IPS-NIHi7 (cell line): ENCODE measurements around the gene ABCB6.

ENCODE experiments used
- DNase-seq: peaks from one replicate; pipeline ENCODE4 v3.0.0; 2012; ENCODE audit warnings: mixed read lengths; ENCODE audit errors: extremely low spot score

The ABCB6 gene

DNA sequence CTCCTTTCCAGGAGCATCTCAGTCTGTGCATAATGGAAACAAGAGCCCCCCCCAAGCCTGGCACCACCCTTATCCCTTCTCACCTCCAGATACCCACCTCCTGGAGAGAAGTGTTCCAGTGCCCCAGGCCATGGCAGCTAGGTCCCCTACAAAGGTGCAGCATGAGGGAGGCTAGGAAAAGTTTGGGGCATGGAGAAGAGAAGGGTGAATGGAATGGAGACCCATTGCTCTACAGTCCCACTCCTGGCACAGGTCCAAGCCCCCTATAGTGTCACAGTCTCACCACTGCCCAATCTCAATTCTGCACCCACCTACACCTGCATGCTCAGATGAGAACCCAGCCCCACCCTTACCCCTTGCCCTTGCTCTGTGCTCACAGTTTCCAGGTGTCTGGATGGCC lies 49.8 kb downstream of the ABCB6 start:
- no peak for DNase-seq

DNA sequence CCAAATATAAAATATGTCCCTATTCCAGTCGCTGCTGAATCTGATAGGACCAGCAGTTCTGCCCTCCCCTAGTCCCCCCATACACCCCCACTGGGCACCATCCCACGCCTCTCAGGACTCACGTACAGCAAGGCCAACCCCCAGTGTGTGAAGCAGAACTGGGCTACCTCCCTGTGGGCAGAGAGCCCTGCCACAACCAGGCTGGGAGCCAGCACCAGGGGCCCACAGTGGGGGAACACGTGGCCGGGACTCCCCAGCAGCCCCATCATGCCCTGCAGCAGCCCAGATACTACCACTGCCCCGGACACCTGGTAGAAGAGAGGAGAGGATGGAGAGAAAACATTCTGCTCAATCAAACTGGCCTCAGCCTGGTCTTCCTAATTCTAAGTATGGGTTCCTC lies 50.2 kb downstream of the ABCB6 start:
- DNase-seq = no peak

GRCh38 chr2:219167997-219168396 lies 50.8 kb downstream of the ABCB6 start:
- DNase-seq = no peak

GRCh38 chr2:219165058-219165911 lies 53.5 kb downstream of the ABCB6 start:
- DNase-seq = no peak

DNA sequence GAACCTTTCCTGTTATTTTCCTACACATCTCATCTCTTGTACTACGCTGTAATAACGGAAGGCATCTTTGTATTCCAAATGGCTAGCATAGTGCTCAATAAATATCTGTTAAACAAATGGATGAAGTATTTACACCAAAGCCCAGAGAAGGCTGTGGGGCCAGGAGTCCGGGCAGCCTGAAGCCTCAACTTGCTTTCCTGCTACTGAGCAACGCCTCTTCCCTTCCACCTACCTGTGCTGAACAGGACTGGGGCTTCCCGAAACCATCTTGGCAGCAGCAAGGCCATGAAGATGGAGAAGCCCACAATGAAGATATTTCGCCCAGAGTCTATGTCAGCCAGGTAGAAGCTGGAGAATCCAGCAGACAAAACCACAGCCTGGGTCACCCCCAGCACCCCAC lies 55.6 kb downstream of the ABCB6 start:
- no peak for DNase-seq

- DNase-seq = no peak
These were observed 57.7 kb downstream of the ABCB6 start for GRCh38 chr2:219161097-219161496.

DNA sequence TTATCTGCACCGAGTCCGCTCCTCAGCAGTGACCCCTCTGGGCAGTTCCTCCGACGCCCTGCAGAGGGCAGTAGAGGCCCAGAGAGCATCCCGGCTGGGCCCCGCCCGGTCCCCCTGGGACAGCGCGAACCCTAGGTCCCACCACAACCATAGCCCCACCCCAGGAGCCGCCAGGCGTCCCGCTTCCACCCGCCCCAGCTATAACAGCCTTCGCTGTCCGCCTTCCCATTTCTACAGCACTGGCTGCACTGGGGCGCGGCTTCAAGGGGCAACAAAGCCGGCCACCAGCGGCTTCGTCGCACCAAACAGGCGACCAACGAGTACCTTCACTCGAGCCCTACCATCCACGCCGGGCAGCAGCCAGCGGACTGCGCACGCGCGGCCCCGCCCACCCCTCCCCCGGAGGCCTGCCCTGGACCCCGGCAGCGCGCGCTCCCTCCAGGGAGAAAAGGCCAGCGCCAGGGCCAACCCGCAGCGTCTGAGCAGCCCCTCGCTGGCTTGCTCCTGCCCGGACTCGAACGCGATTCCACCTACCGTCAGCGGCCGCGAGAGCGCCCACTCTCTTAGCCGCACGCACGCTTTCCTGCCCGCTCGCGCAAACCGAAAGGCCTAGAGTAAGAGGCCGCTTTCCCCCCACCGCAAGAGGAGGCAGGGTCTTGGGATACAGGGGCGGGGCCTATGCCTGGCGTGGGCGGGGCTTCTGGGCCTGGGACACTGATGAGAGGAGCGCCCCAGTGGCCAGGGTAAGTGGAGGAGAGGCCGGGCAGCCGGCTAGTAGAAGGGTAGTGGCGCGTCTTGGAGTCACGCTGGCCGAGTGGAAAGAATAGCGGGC lies 58.4 kb downstream of the ABCB6 start, which contains the start of gene NHEJ1:
NHEJ1 (minus strand) TSS at position 630 of the 832 bp plus-strand sequence. CDS start 2,453 bp downstream, outside the sequence.
- peak; percentile 97 for DNase-seq
